GM18909 (cell line): ENCODE results near the gene OR14A2.
A peak's percentile ranks its signal among the peaks of the same experiment; 100 is the strongest.
"Not testable (repeated sequence)": the region's sequence is repeated elsewhere in the genome, so short reads cannot be mapped to it uniquely, and the experiment has no call there.

Experiments
- ATAC-seq: cut with Tn5 transposase; IDR thresholded peaks from one replicate; pipeline ENCODE4 v1.9.1; 2021; ENCODE audit warnings: mild to moderate bottlenecking; ENCODE audit not compliant: unreplicated experiment, poor library complexity

The OR14A2 gene

DNA sequence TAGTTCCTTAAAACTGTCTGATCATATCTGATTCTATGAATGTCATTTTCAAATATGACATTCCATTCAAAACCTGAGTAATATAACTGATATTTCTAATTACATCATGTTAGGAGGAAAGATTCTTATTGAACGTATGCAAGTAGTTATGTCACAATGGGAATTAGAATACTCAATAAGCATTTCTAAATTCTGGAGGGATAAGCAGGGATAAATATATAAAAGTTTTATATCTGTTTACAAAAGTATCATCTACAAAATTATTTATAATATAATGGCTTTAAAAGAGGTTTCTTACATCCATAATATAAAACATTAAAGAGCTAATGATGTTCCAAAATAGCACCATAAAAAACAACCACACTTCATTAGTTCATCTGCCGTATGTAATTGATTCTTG is at the start of gene OR14A2:
Gene OR14A2, minus strand, starts transcription at position 101 of the 400 bp plus-strand sequence.
- ATAC-seq = no peak

GRCh38 chr1:247797518-247797917 is 49.6 kb upstream of the OR14A2 start:
- ATAC-seq = no peak

- ATAC-seq = no peak
Observed at GRCh38 chr1:247769603-247770002, 21.7 kb upstream of the OR14A2 start.

DNA sequence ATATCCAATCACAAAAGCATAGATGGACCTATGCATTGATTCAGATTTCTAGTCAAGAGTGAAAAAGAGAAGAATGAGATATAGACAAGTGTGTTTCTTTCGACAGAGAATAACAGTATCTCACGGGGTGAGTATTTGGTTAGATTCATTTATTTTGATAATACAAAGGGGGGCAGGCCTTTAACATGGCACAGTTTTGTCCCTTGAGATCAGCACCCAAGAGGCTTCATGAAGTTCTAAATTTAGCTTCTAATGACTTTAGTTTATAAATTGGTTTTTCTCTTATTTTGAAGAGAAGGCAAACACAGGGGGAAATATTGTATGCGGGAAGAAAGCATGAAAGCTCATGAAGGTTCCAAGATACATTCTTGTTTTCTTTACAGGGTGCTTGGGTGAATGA is 12.5 kb upstream of the OR14A2 start, which contains the start of gene OR1C1:
Gene OR1C1, minus strand, starts transcription at position 101 of the 400 bp plus-strand sequence. CDS start 2,150 bp downstream, outside the sequence.
- no peak for ATAC-seq

DNA sequence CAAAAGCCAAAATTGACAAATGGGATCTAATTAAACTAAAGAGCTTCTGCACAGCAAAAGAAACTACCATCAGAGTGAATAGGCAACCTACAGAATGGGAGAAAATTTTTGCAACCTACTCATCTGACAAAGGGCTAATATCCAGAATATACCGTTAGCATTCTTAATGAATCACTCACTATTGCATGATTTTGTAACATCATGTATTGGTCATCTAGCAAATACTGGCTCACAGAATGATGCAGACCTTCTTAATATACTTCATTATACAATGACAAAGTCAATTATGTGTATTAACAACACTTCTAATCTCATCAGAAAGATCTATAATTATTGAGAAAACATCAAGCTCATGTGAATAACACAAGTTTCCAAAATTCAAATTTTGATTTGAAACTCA is 6.4 kb upstream of the OR14A2 start:
- not testable (repeated sequence) for ATAC-seq

DNA sequence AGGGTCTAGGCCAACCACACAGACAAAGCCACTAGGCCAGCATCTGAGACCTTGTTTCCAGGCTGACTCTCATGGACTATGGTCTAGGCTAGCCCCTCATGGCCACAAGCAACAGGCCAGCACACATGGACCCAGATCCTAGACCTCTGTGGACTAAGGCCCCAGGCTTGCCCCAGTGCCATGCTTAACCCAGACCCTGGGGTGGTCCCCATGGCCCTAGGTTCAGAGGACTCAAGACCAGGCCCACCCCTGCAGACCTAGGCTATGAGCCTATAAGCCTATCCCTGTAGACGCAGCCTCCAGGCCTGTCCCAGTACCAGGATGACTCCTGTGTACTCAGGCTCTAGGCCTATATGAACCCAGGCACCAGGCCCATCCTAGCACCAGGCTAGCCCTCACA is 1.9 kb upstream of the OR14A2 start:
- ATAC-seq = no peak

DNA sequence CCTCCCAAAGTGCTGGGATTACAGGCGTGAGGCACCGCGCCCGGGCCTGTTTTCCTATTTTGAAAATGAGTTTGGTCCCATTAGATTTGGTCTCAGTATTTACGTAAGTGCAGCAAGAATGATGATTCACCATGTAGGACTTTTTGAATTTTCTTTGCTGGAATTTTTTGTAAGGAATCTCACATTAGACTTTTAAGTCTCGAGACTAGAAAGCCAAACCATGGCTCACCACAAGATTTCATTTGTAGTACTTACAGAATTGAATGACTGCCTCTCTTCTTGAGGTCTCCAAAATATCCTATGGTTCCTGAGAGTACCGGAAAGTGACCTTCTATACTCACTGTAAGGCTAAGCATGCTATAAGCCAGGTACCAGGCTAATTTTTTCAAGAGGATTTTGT is 325 bp downstream of the OR14A2 start:
- no peak for ATAC-seq

DNA sequence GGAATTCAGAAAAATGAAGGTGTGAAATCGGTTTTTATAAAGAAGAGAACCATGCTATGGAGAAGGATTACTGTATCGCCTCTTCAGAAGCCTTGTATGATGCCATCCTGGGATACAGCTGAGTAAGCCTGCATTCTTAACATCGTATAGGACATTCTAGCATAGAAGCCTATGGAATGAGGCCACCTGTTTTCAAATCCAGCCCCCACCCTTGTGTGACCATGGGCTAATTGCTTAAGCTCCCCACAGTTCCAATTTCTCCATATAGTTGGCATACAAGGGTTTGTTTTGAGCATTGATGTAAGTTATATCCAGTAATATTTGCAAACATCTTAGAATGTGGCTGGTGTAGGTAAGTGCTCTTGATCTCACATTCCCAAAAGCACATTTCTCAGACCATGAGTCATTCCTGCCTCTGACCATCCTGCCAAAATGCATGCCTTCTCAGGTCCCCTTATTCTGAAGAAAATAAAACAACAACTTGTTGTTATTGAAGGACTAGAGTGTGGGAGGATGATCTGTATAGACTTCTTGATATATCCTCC is 1.5 kb downstream of the OR14A2 start:
- ATAC-seq = no peak

DNA sequence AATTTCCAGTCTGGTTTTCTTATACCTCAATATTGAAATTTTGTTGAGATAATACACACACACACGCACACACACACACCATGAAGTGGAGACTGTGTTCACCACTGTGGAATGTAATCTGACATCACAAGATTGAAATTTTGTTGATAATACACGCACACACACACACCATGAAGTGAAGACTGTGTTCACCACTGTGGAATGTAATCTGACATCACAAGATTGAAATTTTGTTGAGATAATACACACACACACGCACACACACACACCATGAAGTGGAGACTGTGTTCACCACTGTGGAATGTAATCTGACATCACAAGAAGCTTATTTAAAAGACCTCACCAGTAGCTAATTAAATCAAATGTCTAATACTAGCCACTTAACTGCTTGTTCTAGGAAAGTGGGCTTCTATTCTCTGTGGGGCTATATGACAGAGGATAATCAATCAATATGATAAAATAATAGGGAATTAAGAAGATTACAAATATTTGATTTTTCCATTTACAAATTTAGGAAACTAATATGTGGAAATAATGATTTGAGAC is 5.7 kb downstream of the OR14A2 start:
- not testable (repeated sequence) for ATAC-seq

DNA sequence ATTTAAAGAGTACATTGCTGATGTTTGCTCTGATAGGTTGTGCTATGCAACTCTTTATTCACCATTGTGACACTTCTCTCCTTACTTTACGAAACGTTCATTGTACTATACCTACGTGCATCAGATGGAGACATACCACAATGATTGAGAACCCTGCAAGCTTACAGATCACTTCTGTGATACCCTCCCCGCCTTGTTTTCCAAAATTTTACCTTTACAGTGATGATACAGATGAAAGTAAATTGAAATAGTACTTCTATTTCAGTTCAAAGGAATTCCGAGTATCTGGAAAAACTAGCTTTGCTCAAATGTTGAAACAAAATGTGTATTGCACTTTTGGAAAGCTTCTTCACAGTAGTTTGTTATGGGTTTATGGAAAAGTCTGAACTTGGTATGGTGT is 6.2 kb downstream of the OR14A2 start:
- no peak for ATAC-seq

GRCh38 chr1:247740721-247741120 is 7.2 kb downstream of the OR14A2 start:
- ATAC-seq = no peak

DNA sequence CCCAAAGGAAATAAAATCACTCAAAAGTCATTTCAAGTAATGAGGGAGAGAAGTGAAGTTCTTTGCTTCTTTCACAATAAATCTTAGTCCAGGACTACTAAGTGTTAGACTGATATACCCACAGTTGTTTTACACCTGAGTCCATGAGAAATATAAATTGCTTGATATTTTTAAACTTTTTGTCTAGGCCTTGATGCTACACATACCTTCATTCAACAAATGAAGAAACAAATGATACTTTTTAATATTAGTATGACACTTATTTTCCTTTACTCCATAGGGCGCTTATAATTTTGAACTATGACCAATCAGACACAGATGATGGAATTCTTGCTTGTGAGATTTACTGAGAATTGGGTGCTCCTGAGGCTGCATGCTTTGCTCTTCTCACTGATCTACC is 9.6 kb downstream of the OR14A2 start, which contains the start of gene OR14K1:
Gene OR14K1, plus strand, starts transcription at position 301 of the 400 bp plus-strand sequence. Its CDS starts 0 bp downstream, at position 301.
- no peak for ATAC-seq

DNA sequence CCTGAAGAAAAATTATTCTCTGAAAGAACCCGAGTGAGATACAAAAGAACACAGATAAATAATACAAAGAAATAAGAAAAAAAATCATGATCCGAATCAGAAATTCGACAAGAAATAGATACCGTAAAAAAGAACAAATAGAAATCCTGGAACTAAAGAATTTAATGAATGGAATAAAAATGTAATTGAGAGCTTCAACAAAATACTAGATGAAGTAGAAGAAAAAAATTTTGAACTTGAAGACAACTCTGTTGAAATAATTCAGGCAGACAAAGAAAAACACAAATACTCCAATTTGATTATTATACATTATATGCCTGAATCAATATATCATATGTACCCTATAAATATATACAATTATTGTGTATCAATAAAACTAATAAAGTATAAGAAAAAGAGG is 26.7 kb downstream of the OR14A2 start:
- ATAC-seq = no peak

- ATAC-seq = no peak
Observed at GRCh38 chr1:247716546-247716945, 31.4 kb downstream of the OR14A2 start, which contains the start of gene OR6F1. Gene OR6F1, minus strand, starts transcription at chr1:247716646. Its CDS starts 3,891 bp downstream, at chr1:247712755.

- no peak for ATAC-seq
Observed at GRCh38 chr1:247713753-247714152, 34.2 kb downstream of the OR14A2 start.

GRCh38 chr1:247710681-247711080 is 37.3 kb downstream of the OR14A2 start:
- not testable (repeated sequence) for ATAC-seq

DNA sequence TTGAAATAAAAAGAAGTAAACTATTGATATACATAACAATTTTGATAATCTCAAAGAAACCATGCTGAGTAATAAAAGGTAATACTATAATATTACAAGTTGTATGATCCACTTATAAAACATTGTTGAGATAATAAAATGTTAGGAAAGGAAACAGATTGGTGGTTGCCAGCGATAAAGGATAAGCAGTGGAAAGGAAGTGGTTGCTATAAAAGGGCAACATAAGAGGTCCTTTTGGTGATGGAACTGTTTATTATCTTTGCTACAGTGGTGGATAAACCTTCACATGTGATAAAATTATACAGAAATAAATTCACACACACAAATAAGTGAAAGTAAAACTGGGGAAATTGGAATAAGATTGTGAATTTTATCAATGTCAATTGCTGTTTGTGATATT is 46.6 kb downstream of the OR14A2 start:
- ATAC-seq = no peak

GRCh38 chr1:247681288-247681897 is 66.5 kb downstream of the OR14A2 start:
- peak; percentile 95 for ATAC-seq

DNA sequence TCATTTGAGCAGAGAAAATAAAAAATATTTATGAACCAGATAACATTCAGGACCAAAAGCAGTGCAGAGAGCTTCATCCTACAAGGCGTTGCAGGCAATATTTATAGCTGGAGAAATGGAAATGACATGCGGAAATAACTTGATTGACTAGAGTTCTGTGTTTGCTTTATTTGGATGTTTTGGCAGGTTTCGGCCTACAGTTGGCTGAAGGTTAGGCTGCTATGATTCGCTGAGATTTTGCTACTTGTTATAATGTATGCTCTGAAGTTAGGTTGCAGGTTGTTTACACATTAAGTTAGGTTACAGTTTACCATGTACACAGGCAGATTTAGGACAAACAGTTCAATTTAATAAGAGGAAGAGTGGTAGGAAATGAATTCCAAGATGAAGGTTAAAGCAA is 67.8 kb downstream of the OR14A2 start:
- ATAC-seq = no peak

- ATAC-seq = no peak
Observed at GRCh38 chr1:247679639-247680038, 68.3 kb downstream of the OR14A2 start, which contains the start of gene OR13G1. Gene OR13G1, minus strand, starts transcription at chr1:247679739. Its CDS starts 6,698 bp downstream, at chr1:247673041.
